Endothelial cell of umbilical vein (primary cell): ENCODE measurements around the gene ADARB2. TPM values are rescaled to one million over a fixed set of nuclear protein-coding genes. Genes with fewer than 3 reads are reported as not detected.

Experiments used
- BruUV-seq: library from RNA; stranded (reverse); fragments of 400-500 nt; replicated peaks from 2 replicates; lab custom pipeline; 2021; lab: Mats Ljungman, UMichigan
- CTCF ChIA-PET: fragments of 300-600, 350-600 bp; sonication (Branson Sonifier 250); formaldehyde crosslinking; loops from one replicate; lab custom pipeline; 2021; ENCODE audit warnings: antibody characterized with exemption, inconsistent platforms; lab: Charles Lee
- POLR2A ChIA-PET: fragments of 300-600, 350-600 bp; sonication (Branson Sonifier 250); formaldehyde crosslinking; loops from one replicate; lab custom pipeline; 2021; ENCODE audit warnings: antibody characterized with exemption, inconsistent platforms; lab: Charles Lee
- DNase-seq: peaks from one replicate; pipeline ENCODE4 v3.0.0-alpha.2; 2011; ENCODE audit warnings: low read depth, low spot score
- FAIRE-seq: peaks from 2 replicates; lab custom pipeline; 2011; peaks lifted over from hg19 to GRCh38; lab: Jason Lieb, UNC
- H2AFZ ChIP-seq: 2 replicates; pipeline ENCODE4 v1.6.0; 2012; ENCODE audit warnings: low read depth, low read length, control low read depth, inconsistent platforms
- H3K27ac ChIP-seq: 2 replicates; pipeline ENCODE4 v1.5.1; 2011; ENCODE audit warnings: low read depth, mild to moderate bottlenecking, control low read depth, low read length, moderate library complexity; ENCODE audit not compliant: insufficient read depth
- H3K27me3 ChIP-seq, 2 experiments: 2 replicates each; pipeline versions ENCODE4 v1.6.0 to v1.6.1; 2011; ENCODE audit warnings: low read length in 2 of 2, mixed read lengths in 1 of 2; ENCODE audit not compliant: control insufficient read depth in 2 of 2, insufficient read depth in 2 of 2
- H3K36me3 ChIP-seq, 2 experiments: 2 replicates in 1 of 2; 3 replicates in 1 of 2; pipeline ENCODE4 v1.5.1; 2011; ENCODE audit warnings: low read length in 2 of 2, mild to moderate bottlenecking in 1 of 2, moderate library complexity in 1 of 2; ENCODE audit not compliant: control insufficient read depth in 2 of 2, insufficient read depth in 2 of 2; ENCODE audit errors: extremely low read depth in 1 of 2
- H3K4me1 ChIP-seq: 3 replicates; pipeline ENCODE4 v1.5.1; 2011; ENCODE audit warnings: mild to moderate bottlenecking, low read length; ENCODE audit not compliant: control insufficient read depth, insufficient read depth; ENCODE audit errors: extremely low read depth
- H3K4me2 ChIP-seq: 2 replicates; pipeline ENCODE4 v1.6.1; 2011; ENCODE audit warnings: low read length, control low read depth, mixed read lengths; ENCODE audit not compliant: insufficient read depth
- H3K4me3 ChIP-seq, 3 experiments: fragments of 200-600 bp in 1 of 3; sonication (generic), shearing (Covaris generic) in 1 of 3; replicated peaks in 1 of 3; 2 replicates each; pipeline ENCODE4 v1.5.1; 2011 to 2016; ENCODE audit warnings: control low read depth in 3 of 3, low read length in 3 of 3, mild to moderate bottlenecking in 2 of 3, inconsistent platforms in 1 of 3, low read depth in 1 of 3, moderate library complexity in 1 of 3; ENCODE audit not compliant: insufficient read depth in 1 of 3
- H3K79me2 ChIP-seq: 2 replicates; pipeline ENCODE4 v1.6.0; 2012; ENCODE audit warnings: low read length, inconsistent platforms; ENCODE audit not compliant: control insufficient read depth, insufficient read depth
- H3K9ac ChIP-seq: replicated peaks from 2 replicates; pipeline ENCODE3; 2011; ENCODE audit warnings: low read length, control low read depth; ENCODE audit not compliant: insufficient read depth; ENCODE audit errors: extremely low read depth
- H3K9me1 ChIP-seq: replicated peaks from 3 replicates; pipeline ENCODE4 v1.6.0; 2011; ENCODE audit warnings: mild to moderate bottlenecking, low read length; ENCODE audit not compliant: control insufficient read depth, insufficient read depth; ENCODE audit errors: extremely low read depth
- H3K9me3 ChIP-seq: replicated peaks from 2 replicates; pipeline ENCODE4 v1.5.1; 2012; ENCODE audit warnings: low read length, inconsistent platforms; ENCODE audit not compliant: control insufficient read depth, insufficient read depth
- H4K20me1 ChIP-seq: replicated peaks from 2 replicates; pipeline ENCODE3; 2011; ENCODE audit warnings: mild to moderate bottlenecking, low read length; ENCODE audit not compliant: control insufficient read depth, insufficient read depth; ENCODE audit errors: extremely low read depth
- FOS ChIP-seq: IDR thresholded peaks from 2 replicates; pipeline ENCODE4 v1.6.1; 2011; ENCODE audit warnings: mild to moderate bottlenecking, low read length, moderate library complexity, borderline replicate concordance; ENCODE audit not compliant: insufficient read depth
- JUN ChIP-seq: IDR thresholded peaks from 2 replicates; pipeline ENCODE4 v1.6.1; 2011; ENCODE audit warnings: borderline replicate concordance, low read depth; ENCODE audit not compliant: insufficient read length, insufficient read depth
- POLR2AphosphoS5 ChIP-seq: IDR thresholded peaks from 2 replicates; pipeline ENCODE4 v1.6.1; 2012; ENCODE audit warnings: low read depth, mild to moderate bottlenecking, control low read depth, low read length, moderate library complexity; ENCODE audit not compliant: insufficient read depth
- dilution Hi-C: fragments of 300-500 bp; cut with MboI; formaldehyde crosslinking; loops from one replicate; pipeline ENCODE4 v1.15.0; 2019; ENCODE audit warnings: low sequenced_read_pairs; ENCODE audit not compliant: extremely low pct_ligation_motif_present
- intact Hi-C: fragments of 100-400 bp; cut with micrococcal nuclease; formaldehyde crosslinking; loops from one replicate; pipeline ENCODE4 v1.10.0; 2022
- polyA plus RNA-seq, 4 experiments: library from polyadenylated mRNA; depleted of rRNA in 3 of 4; stranded (reverse) in 3 of 4; unstranded in 1 of 4; fragments of >200 nt; gene quantifications; 2 replicates each; pipeline versions ENCODE4 v1.2.1 to v1.2.3, GENCODE V29; 2011 to 2012; ENCODE audit warnings: missing spikeins in 1 of 4
- total RNA-seq: library from RNA; stranded (reverse); gene quantifications from 2 replicates; pipeline ENCODE4 v1.2.3, GENCODE V29; 2021
- TF ChIP-seq, protein P1 (sequence below): IDR thresholded peaks from 2 replicates; pipeline ENCODE4 v1.6.1; 2011; ENCODE audit not compliant: insufficient read depth, insufficient read length

Gene ADARB2
- total and polyA plus RNA-seq, 2 donors (not counting 3 experiments of a cell fraction or from before 2014, with no cell fraction given): not detected

DNA sequence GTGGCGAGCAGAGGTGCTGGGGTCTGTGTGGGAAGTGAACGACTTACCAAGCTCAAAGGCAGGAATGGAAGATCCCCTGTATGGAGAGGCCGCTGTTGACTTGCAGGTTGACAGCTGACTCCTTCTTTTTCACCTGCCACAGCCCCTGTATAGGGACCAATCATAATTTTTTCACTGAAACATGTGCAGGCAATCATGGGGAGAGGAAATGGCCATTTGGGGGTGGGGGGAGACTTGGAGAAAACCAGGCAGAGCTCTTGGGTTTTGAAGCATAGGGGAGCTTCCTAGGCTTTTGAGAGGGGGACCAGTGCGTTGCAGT lies 579.8 kb downstream of the ADARB2 start:
- Histone ChIP-seq H3K27ac (no peak overlapping the region), H3K27me3 (no peaks in the 10 kb centered on the region), H2AFZ (no peak overlapping the region), H3K4me3 (no peak overlapping the region), H3K4me2 (no peak overlapping the region), H3K9me1 (no peaks in the 10 kb centered on the region), H4K20me1 (no peaks in the 10 kb centered on the region), H3K79me2 (no peaks in the 10 kb centered on the region), H3K4me1 (no peaks in the 10 kb centered on the region), H3K36me3 (no peaks in the 10 kb centered on the region), H3K9me3 (no peaks in the 10 kb centered on the region), H3K9ac (no peak overlapping the region)
- TF ChIP-seq, protein P1, sequence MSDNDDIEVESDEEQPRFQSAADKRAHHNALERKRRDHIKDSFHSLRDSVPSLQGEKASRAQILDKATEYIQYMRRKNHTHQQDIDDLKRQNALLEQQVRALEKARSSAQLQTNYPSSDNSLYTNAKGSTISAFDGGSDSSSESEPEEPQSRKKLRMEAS: no peak
- TF ChIP-seq JUN (no peak), FOS (no peak)
- ChIA-PET POLR2A (no interaction called here), CTCF (no interaction called here)
- intact Hi-C loops (no loop called here), dilution Hi-C loops (no loop called here)
- no peak for FAIRE-seq
- no peak for DNase-seq
- no TSS peak for BruUV-seq

DNA sequence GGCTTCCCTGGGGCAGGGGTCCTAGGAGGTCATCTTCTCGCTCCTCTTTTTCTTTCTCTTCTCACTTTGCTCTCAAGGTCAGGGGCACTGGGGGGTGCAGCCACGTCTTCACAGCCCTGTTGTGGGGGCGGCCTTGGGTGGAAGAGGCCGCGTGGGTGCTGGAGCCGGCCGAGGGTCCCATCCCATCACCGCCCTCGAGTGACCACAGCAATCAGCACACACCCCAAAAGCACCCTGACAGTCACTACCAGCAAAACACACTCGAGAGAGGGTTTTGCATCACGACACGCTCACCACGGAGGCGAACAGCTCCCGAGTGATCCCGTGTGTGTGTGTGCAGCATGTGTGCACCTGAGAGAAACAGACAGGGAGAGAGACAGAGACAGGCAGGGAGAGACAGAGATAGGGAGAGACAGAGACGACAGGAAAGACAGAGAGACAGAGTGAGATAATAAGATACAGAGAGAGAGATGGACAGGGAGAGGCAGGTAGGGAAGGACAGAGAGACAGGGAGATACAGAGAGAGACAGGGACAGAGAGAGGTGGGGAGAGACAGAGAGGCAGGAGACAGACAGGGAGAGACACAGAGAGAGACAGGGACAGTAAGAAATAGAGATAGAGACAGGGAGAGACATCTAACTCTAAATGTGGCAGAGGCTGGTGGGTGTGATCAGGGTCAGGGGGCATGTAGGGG lies 580.3 kb downstream of the ADARB2 start:
- POLR2A ChIA-PET: no interaction called here
- no TSS peak for BruUV-seq

More for the DNA sequence above, 580.3 kb downstream of the ADARB2 start:
- H3K4me3 ChIP-seq: no peak overlapping the region
- H3K4me1 ChIP-seq: no peaks in the 10 kb centered on the region
- no peak overlapping the region for H2AFZ ChIP-seq
- dilution Hi-C loops (no loop called here), intact Hi-C loops (no loop called here)
- CTCF ChIA-PET: no interaction called here
- no peak for TF ChIP-seq POLR2AphosphoS5
- no peaks in the 10 kb centered on the region for H3K9me1 ChIP-seq
- H3K9me3 ChIP-seq: no peaks in the 10 kb centered on the region
- H3K9ac ChIP-seq: no peak overlapping the region
- FAIRE-seq (no peak), DNase-seq (no peak)
- no peaks in the 10 kb centered on the region for H3K27me3 ChIP-seq
- H3K79me2 ChIP-seq: no peaks in the 10 kb centered on the region
- no peak overlapping the region for H3K4me2 ChIP-seq
- no peaks in the 10 kb centered on the region for H4K20me1 ChIP-seq
- no peak overlapping the region for H3K27ac ChIP-seq
- no peaks in the 10 kb centered on the region for H3K36me3 ChIP-seq
